ENCODE measurements around the gene SSC5D.

SSC5D gene

DNA sequence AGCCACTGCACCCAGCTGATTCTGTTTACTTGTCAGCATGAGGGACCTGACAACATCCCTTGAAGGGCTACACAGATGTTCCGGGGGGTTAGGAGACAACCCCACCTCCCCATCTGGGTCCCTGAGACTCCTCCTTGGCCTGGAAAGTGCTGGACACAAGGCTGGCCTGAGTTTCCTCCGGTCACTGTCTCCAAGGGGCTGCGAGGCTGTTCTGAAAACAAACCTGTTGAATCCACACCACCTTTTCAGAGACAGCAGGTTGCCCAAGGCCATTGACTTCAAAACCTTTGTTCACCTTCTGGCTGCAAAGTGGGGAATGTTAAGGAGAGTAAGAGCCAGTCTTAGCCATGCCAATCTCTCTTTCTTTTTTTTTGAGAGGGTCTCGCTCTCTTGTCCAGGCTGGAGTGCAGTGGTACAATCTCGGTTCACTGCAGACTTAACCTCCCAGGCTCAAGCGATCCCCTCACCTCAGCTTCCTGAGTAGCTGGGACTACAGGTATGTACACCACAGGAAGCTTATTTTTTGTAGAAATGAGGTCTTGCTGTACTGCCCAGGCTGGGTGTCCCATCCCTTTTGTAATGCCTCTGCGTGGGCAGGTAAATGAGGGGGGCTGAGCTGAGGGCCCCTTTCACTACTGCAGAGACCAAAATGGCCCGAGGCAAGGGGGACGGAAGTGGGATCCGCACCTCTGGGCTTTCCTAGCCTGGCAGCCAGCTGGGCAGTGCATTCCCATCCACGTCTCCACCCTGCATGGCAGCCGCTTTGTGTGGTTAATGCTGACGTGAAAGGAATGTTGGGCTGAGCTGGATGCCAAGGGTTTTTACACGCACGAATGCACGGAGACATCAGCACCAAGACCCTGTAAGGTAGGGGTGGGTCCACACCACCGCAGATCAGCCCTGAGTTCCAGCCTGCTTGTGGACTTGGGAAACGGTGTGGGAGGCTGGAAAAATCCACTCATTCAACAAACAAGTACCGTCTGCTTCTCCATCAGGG, 13.7 kb upstream of the SSC5D start:
- DNase-seq, result no peak

DNA sequence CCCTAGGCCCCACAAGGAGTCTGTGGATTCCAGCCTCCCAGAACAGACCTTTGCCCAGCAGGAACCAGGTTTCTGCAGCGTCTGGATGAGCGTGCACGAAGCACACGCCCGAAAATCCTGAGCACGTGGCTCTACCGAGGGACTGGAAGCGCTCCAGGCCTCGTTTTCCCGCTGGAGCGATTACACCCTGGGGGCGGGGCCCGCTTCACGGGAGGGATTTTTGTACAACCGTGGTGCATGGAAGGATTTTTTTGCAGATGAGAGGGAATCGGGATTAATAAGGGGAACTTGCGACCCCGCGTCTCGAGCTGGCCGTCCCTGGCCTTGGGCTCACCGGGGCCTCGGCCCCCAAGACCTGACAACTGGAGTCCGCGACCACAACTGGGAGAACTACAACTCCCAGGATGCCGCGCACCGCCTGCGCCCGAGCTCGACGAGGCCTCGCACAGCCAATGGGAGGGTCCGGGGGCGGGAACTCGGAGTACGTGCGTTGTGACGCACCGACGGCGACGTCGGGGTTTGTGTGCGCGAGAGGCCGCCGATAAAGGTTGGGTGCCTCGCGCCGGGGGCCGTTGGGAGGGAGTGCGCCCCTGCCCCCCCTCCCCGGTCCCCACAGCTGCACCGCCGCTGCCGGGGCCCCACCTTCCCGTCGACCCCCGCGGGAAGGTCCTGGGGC, 12.0 kb upstream of the SSC5D start, which contains the start of gene ZNF628:
Gene ZNF628 (plus strand): TSS at position 518 of the 676 bp plus-strand sequence. CDS start 3,294 bp downstream, outside the sequence.
- peak; percentile 99 for DNase-seq

DNA sequence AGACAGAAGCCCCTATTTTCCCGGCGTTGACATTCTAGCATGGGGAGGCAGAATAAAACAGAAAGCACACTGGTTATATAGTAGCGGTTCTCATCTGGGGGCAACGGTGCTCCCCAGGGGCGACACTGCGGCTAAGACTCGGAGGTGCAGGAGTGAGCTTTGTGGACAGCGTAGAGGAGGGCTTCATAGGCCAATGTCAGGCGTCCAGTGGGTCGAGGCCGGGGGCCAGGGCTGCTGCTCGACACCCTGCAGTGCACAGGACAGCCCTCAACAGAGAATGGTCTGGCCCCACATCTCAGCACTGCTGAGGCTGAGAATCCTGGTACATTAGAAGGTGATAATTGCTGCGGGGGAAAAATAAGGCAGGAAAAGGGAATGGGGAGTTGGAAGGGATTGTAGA, 10.3 kb upstream of the SSC5D start:
- no peak for DNase-seq

DNA sequence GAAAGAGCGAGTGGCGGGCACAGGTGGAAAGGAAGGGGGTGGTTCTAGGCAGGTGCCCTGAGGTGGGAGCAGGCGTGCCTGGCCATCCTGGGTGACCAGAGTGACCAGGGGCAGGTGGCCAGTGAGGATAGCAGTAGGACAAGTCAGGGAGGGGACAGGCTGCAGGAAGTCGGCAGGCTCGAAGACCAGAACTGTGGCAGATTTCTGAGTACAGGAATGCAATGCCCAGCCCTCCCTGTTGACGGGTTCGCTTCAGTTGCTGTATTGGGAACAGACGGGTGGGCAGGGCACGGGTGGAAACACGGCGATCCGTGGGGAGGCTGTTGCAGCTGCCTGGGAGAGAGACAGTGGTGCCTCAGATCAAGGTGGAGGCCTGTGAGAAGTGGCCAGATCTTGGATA, 9.9 kb upstream of the SSC5D start:
- no peak for DNase-seq

DNA sequence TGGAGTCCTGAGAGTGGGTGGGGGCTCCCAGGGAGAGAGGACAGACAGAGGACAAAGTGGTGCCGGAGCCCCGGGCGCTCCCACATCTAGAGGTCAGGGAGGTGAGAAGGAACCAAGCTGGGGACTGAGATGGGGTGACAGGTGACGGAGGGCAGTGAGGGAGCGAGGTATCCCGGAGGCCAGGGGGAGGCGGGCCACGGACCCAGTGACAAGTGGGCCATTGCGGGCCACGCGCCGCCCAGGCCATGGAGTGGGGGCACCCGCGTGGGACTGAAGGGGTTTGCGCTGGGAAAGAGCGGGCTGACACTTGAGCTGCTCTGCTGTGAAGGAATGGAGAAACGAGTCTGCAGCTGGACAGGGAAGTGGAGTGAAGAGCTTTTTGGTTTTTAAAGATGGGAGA, 9.2 kb upstream of the SSC5D start:
- DNase-seq, result no peak

DNA sequence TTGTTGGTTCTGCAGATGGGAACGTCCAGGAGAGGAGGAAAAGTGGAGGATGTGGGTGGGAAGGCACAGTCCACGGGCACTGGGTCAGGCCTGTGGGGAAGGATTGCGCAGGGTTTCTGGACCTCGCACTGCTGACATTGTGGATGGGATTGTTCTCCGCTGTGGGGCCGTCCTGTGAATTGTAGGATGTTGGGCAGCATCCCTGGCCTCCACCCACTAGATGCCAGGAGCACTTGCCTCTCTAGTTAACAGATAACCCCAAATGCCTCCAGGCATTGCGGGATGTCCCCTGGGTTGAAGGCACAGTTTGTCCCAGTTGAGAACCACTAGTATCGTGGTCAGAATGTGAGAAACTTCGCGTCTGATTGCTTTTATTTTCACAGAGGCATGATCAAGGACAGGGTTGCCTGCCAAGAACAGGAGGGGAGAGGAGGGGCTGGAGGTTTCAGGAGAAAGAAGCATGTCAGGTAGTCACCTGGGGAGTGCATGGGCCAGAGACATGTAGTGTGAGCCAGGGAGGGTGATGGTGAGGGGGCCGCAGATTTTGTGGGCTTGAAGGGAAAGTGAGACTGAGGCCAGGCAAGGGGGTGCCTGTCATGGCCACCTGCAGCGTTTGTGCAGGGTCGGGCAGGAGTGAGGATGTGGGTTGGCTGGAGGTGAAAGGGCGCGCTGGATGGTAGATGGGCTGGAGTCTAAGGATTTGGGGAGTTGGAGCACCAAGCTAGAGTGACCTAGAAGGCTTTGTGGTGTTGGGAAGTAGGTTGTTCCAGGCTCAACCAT, 8.6 kb upstream of the SSC5D start:
- DNase-seq, result no peak

DNA sequence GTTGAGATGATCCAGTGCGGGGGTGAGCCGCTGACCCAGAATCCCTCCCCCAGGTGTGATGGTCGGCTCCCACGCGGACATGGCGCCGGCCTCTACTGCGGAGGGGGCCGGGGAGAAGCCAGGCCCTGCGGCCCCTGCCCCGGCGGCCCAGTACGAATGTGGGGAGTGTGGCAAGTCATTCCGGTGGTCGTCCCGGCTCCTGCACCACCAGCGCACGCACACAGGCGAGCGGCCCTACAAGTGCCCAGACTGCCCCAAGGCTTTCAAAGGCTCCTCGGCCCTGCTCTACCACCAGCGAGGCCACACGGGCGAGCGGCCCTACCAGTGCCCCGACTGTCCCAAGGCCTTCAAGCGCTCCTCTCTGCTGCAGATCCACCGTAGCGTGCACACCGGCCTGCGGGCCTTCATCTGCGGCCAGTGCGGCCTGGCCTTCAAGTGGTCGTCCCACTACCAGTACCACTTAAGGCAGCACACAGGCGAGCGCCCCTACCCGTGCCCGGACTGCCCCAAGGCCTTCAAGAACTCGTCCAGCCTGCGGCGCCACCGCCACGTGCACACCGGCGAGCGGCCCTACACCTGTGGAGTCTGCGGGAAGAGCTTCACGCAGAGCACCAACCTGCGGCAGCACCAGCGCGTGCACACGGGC, 7.0 kb upstream of the SSC5D start:
- DNase-seq, result no peak

DNA sequence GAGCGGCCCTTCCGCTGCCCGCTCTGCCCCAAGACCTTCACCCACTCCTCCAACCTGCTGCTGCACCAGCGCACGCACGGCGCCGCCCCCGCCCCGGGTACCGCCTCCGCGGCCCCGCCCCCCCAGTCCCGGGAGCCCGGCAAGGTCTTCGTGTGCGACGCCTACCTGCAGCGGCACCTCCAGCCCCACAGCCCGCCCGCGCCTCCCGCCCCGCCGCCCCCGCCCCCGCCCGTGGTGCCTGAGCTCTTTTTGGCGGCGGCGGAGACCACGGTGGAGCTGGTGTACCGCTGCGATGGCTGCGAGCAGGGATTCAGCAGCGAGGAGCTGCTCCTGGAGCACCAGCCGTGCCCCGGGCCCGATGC, 6.5 kb upstream of the SSC5D start:
- no peak for DNase-seq

DNA sequence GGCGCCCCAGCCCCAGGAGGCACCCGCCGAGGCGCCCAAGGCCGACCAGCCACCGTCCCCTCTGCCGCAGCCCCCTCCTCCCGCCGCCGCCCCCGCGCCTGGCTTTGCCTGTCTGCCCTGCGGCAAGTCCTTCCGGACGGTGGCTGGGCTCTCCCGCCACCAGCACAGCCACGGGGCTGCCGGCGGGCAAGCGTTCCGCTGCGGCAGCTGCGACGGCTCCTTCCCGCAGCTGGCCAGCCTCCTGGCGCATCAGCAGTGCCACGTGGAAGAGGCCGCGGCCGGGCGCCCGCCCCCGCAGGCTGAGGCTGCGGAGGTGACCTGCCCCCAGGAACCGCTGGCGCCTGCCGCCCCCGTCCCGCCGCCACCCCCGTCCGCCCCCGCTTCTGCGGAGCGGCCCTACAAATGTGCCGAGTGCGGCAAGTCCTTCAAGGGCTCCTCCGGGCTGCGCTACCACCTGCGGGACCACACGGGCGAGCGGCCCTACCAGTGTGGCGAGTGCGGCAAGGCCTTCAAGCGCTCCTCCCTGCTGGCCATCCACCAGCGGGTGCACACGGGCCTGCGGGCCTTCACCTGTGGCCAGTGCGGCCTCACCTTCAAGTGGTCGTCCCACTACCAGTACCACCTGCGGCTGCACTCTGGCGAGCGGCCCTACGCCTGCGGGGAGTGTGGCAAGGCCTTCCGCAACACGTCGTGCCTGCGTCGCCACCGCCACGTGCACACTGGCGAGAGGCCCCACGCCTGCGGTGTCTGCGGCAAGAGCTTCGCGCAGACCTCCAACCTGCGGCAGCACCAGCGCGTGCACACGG, 5.9 kb upstream of the SSC5D start:
- no peak for DNase-seq

DNA sequence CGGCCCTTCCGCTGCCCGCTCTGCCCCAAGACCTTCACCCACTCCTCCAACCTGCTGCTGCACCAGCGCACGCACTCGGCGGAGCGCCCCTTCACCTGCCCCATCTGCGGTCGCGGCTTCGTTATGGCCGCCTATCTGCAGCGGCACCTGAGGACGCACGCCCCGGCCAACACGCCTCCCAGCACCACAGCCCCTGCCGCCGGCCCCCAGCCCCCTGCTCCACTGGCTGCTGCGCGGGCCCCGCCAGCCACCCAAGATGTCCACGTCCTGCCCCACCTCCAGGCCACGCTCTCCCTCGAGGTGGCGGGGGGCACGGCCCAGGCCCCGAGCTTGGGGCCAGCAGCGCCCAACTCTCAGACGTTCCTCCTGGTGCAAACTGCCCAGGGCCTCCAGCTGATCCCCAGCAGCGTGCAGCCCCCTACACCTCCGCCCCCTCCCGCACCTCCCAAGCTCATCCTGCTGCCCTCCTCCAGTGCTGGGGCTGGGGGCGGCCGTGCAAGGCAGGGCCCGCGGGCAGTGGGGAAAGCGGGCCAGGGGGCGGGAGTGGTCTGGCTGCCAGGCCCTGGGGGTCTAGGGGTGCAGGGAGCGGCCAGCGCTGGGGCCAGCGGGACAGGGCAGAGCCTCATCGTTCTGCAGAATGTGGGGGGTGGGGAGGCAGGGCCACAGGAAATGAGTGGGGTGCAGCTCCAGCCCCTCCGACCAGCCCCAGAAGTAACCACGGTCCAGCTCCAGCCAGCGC, 5.1 kb upstream of the SSC5D start:
- DNase-seq, result no peak

DNA sequence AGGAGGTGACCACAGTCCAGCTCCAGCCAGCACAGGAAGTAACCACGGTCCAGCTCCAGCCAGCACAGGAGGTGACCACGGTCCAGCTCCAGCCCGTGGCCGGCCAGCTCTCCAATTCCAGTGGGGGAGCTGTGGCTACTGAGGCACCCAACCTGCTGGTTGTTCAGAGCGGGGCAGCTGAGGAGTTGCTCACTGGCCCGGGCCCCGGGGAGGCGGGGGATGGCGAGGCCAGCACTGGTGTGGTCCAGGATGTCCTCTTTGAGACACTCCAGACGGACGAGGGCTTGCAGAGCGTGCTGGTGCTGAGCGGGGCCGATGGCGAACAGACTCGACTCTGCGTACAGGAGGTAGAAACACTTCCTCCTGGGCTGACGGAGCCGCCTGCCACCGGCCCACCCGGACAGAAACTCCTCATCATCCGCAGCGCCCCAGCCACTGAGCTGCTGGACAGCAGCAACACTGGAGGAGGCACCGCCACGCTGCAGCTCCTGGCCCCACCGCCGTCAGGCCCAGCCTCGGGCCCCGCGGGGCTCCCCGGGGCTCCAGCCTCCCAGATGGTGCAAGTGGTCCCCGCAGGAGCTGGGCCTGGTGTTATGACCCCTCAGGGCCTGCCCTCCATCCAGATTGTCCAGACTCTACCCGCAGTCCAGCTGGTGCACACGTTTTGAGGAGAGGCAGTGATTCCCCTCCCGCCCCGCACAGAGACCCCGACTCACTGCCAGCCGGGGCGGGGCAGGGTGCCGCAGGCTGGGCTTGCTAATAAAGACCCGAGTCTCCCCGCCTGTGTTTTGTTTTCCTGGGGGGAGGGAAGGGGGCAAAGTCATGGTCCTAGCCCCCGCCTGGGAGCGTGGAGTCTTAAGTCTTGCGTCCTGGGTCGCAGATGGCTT, 4.3 kb upstream of the SSC5D start:
- DNase-seq, result no peak

DNA sequence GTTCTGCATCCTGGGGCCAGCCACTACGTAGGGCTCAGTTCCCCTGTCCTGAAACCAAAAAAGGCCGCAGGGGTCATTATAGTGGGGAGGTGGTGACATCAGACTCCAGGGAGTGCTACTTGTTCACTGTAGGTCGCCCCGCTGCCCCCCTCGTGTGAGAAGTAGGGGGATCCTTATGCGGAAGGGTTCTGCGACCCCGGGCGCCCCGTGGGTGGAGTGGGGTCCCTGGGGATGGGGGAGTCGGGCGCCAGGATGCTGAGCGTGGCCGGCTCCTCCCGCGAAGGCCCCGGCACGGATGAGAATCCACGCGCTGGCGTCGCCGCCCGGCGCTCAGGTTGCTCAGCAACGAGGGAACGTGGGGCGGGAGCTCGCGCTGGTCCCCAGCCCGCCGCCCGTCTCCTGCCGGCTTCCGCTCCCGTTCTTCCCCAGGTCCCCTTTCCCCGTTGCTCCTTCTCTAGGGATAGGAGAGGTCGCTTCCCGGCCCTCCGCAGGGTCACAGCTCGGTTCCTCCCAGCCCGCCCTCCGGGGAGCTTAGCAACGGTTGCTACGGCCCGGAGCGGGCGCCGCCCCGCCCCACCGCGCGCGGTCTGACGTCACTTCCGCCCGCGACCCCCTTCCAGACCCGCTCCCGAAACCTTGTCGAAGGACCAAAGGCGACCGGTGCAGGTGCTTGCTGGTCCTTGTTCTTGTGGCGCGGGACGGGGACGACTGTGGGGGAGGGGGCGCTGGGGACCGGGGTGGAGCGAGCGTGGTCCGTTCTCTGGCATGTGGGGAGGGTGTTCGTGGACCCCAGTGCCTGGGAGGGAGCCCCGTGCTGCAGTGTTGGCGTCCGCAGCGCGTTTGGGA, 3.4 kb upstream of the SSC5D start, which contains the start of gene NAT14:
Gene NAT14 (plus strand): TSS at position 596 of the 846 bp plus-strand sequence. CDS start 521 bp downstream, outside the sequence.
- peak; percentile 84 for DNase-seq

DNA sequence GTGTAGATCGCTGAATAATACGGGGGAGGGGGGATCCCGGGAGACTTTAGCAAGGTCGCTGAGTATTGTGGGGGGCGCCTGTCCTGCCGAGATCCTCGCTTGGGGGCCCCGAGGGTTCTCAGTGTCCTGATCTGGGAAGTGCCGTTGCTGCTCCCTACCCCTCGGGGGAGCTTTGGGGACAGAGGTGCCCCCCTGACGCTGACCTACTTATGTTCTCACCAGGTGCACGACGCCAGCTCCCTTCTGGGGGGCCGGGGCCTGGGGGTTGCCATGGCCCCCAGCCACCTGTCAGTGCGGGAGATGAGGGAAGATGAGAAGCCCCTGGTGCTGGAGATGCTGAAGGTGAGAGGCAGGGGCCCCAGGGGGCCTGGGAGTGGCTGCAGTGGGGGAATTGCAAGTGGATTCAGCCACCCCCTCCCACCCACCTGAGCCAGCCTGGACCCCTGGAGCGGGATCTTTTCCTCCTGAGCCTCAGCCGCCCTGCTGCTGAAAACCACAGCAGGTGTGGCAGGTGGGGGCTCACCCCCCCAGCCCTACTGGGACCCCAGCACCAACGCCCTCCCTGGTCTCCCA, 2.7 kb upstream of the SSC5D start:
- no peak for DNase-seq

DNA sequence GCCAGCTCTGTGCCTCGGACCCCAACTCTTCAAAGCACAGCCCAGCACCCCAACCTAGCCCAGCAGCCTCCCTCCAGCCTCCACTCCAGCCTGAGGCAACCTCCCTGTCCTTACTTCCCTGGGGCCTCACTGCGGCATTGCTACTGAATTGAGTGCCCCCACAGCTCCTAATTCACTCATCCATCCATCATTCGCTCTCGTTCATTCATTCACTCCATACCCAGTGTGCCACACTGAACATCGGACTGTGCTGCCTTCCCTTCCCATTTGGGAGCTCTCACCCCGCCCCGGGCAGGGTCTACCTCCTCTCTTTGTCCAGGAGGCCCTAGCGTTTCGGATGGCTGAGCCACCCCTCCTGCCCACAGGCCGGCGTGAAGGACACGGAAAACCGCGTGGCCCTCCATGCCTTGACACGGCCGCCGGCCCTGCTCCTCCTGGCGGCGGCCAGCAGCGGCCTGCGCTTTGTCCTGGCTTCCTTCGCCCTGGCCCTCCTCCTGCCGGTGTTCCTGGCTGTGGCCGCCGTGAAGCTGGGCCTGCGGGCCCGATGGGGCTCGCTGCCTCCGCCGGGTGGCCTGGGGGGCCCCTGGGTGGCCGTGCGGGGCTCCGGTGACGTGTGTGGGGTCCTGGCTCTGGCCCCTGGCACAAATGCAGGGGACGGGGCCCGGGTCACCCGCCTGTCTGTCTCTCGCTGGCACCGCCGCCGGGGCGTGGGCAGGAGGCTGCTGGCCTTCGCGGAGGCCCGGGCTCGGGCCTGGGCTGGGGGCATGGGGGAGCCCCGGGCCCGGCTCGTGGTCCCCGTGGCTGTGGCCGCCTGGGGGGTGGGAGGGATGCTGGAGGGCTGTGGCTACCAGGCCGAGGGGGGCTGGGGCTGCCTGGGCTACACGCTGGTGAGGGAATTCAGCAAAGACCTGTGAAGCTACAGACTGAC, 1.9 kb upstream of the SSC5D start:
- DNase-seq, result no peak

DNA sequence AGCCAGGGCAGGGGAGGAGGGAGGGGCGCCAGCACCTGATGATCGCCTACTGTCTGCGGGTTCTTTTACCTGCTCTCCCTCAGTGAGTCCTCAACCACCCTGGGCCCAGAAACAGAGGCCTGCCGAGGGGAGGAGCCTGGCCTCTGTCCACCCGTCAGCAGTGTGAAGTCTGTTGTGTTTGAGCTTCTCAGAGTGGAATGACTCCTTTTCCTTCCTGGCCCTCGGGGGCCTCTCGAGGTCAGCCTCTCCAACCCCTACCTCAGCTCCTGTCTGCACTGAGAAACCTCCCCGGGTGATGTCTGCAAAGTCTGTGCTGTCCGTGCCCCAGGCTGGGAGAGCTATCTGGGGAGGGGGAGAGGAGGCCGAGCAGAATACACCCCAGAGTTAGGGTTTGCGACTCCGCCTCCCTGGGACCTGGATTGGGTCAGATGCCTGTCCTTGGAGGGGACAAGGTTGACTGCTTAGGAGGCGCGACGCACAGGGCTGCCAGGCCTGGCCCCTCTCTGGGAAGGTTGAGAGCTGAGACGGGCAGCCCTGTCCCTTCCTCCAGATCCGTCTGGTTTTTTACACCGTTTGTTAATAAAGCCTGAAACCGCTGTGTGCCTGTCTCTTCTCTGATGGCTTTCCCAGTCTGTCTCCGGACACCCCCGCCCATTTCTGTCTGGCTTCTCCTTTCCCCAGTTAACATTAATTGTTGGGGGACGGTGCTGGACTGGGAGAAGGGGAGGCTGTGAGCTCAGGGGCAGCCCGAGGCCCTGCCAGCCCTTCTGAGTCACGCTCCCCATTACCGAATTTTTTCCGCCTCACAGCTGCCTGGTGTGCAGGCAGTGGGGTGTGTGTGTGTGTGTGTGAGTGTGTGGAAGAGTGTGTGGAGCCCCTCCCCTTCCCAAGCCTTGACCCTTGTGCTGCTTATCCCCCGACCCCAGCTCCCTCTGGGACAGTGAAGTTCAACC, 989 bp upstream of the SSC5D start:
- no peak for DNase-seq
